ENCODE measurements around the gene HOXB5.

GRCh38 chr17:48567209-48567608 is 26.4 kb downstream of the HOXB5 start:
- TF ChIP-seq CTCF (IDR thresholded peaks at IDR 0.05; ENCODE audit: insufficient read depth, low read depth, low read length): no peak
- no peak for TF ChIP-seq EZH2 (IDR thresholded peaks at IDR 0.05; ENCODE audit: insufficient read depth, low read length)
